Psoas muscle (tissue), 8 donors: Measurements from ENCODE around the gene NR4A3. TPM values are rescaled to one million over a fixed set of nuclear protein-coding genes. Genes with fewer than 3 reads are reported as not detected.
A peak's percentile ranks its signal among the peaks of the same experiment; 100 is the strongest.

Experiments
- ATAC-seq, 4 donors: fragments of 200-7000 bp; cut with Tn5 transposase; one replicate each; pipeline ENCODE4 v1.9.1; 2020; ENCODE audit warnings: moderate library complexity in 3 of 4, mild to moderate bottlenecking in 2 of 4
- DNase-seq, 2 donors: peaks; one replicate each; pipeline ENCODE4 v3.0.0-alpha.2; 2020
- H3K27ac ChIP-seq: fragments of 200-600 bp; one replicate; pipeline ENCODE4 v1.8.0; 2022
- H3K27me3 ChIP-seq, 3 donors: fragments of 200-600 bp in 1 of 3; one replicate each; pipeline versions ENCODE4 v1.6.1 to v1.8.0; 2013 to 2022; ENCODE audit warnings: low read length in 2 of 3, mild to moderate bottlenecking in 2 of 3, moderate library complexity in 1 of 3; ENCODE audit not compliant: insufficient read depth in 3 of 3
- H3K36me3 ChIP-seq, 2 donors: fragments of 200-600 bp in 1 of 2; one replicate each; pipeline versions ENCODE4 v1.6.1 to v1.8.0; 2013 to 2022; ENCODE audit warnings: low read depth in 1 of 2, mild to moderate bottlenecking in 1 of 2, moderate library complexity in 1 of 2; ENCODE audit not compliant: insufficient read depth in 1 of 2
- H3K4me1 ChIP-seq: fragments of 200-600 bp; one replicate; pipeline ENCODE4 v1.8.0; 2022
- H3K4me3 ChIP-seq: fragments of 200-600 bp; one replicate; pipeline ENCODE4 v1.8.0; 2022; ENCODE audit warnings: mild to moderate bottlenecking
- H3K9me3 ChIP-seq: fragments of 200-600 bp; one replicate; pipeline ENCODE4 v1.8.0; 2022
- CTCF ChIP-seq: fragments of 200-600 bp; IDR thresholded peaks from one replicate; pipeline ENCODE4 v1.8.0; 2022; ENCODE audit warnings: antibody characterized with exemption
- WGBS, 3 donors: extraction: QIAGEN DNeasy Blood & Tissue Kit; methylation state at CpG; one replicate each; pipeline versions ENCODE4 v1.1.6 to v1.1.7; 2013; 5-methylcytosine and 5-hydroxymethylcytosine counted together
- intact Hi-C, 2 donors: fragments of 100-400 bp; cut with DNase I; formaldehyde crosslinking; loops; one replicate each; pipeline versions ENCODE4 v1.11.0 to v1.14.2; 2022
- polyA plus RNA-seq, 3 donors: library from polyadenylated mRNA; stranded (reverse); fragments of 200-250 nt; gene quantifications; one replicate each; pipeline ENCODE4 v1.2.3, GENCODE V29; 2013
- total RNA-seq, 4 donors: library from RNA; stranded (reverse); fragmentation: NEBNext Ultra II Directional in 2 of 4; extraction: Animal tissue kit (Norgen Biotek cat#: 25700) in 2 of 4; gene quantifications; one replicate each; pipeline versions ENCODE4 v1.2.1 to v1.2.4, GENCODE V29; 2021 to 2023
- donor health status: healthy with polysubstance abuse.
- donor health status: DM: no; HTN: no; CAD: no; lungs with moderate emphysema.
- donor health status: Bipolar disorder and iron deficiency.
- donor health status: healthy.
- donor health status: DM: yes; HTN: yes; CAD: no.
- donor health status: DM: no; HTN: no; CAD: no.
- donor health status: DM: no; HTN: no; CAD: no.
- donor health status: DM: yes; HTN: yes; CAD: no.

The NR4A3 gene
- total and polyA plus RNA-seq, 7 donors, result 1.5 to 40.8 (median 9.3) TPM

- Histone ChIP-seq H3K4me1 (no peaks in the 10 kb centered on the region), H3K9me3 (no peaks in the 10 kb centered on the region), H3K27ac (no peak overlapping the region), H3K27me3 (no peaks in the 10 kb centered on the region), H3K4me3 (no peak overlapping the region), H3K36me3 (peaks cover 3 to 5% of the 10 kb centered on the region in 2 donors)
- intact Hi-C loops, result no loop called here
- TF ChIP-seq CTCF, result peak; percentile 62
- 45 to 56% (median 47%) methylated on average over 4 of the region's 4 CpGs for WGBS, 3 donors
- DNase-seq (peak; percentile 56 to 58), ATAC-seq (peak in 3 of 4 donors; percentile 46 to 76 (median 59))
These were observed 14.3 kb upstream of the NR4A3 start for GRCh38 chr9:99807276-99807852.

GRCh38 chr9:99807956-99808355, 13.7 kb upstream of the NR4A3 start:
- Histone ChIP-seq H3K9me3 (no peaks in the 10 kb centered on the region), H3K4me3 (no peak overlapping the region), H3K27me3 (no peaks in the 10 kb centered on the region), H3K27ac (no peak overlapping the region), H3K36me3 (peaks cover 3 to 4% of the 10 kb centered on the region in 2 donors), H3K4me1 (no peaks in the 10 kb centered on the region)
- ATAC-seq (peak in 1 of 4 donors; percentile 27), DNase-seq (no peak)
- intact Hi-C loops, result no loop called here
- TF ChIP-seq CTCF, result no peak

GRCh38 chr9:99808454-99808853, 13.2 kb upstream of the NR4A3 start:
- 77 to 91% (median 90%) methylated on average over 2 of the region's 2 CpGs for WGBS, 3 donors
- no peak overlapping the region for H3K4me3 ChIP-seq
- H3K4me1 ChIP-seq, result no peaks in the 10 kb centered on the region
- ATAC-seq, result no peak
- no peaks in the 10 kb centered on the region for H3K27me3 ChIP-seq
- H3K36me3 ChIP-seq, result peaks cover 3 to 4% of the 10 kb centered on the region in 2 donors
- no peak for DNase-seq
- intact Hi-C loops, result no loop called here
- TF ChIP-seq CTCF, result no peak
- no peak overlapping the region for H3K27ac ChIP-seq
- H3K9me3 ChIP-seq, result no peaks in the 10 kb centered on the region

- H3K27ac ChIP-seq, result no peak overlapping the region
- no peak overlapping the region for H3K4me3 ChIP-seq
- no peak for TF ChIP-seq CTCF
- ATAC-seq (no peak), DNase-seq (no peak)
- peaks cover 3 to 4% of the 10 kb centered on the region in 2 donors for H3K36me3 ChIP-seq
- H3K9me3 ChIP-seq, result no peaks in the 10 kb centered on the region
- H3K27me3 ChIP-seq, result no peaks in the 10 kb centered on the region
- intact Hi-C loops, result no loop called here
- H3K4me1 ChIP-seq, result peaks cover 6% of the 10 kb centered on the region
These were observed 11.9 kb upstream of the NR4A3 start for GRCh38 chr9:99809586-99810319.
